WTC11 (cell line): ENCODE data around the gene HMGXB3. TPM values are rescaled to one million over a fixed set of nuclear protein-coding genes. Genes with fewer than 3 reads are reported as not detected.

Source experiments
- ATAC-seq: fragments of 200-7000 bp; cut with Tn5 transposase; 2 replicates; pipeline ENCODE4 v1.10.0; 2021; ENCODE audit warnings: mild to moderate bottlenecking, moderate library complexity
- CTCF ChIA-PET: fragments of 300-600 bp; sonication (Branson Sonifier 250); formaldehyde crosslinking; loops from one replicate; lab custom pipeline; 2021; ENCODE audit warnings: antibody characterized with exemption; lab: Charles Lee
- POLR2A ChIA-PET: fragments of 350-600 bp; sonication (Branson Sonifier 250); formaldehyde crosslinking; loops from one replicate; lab custom pipeline; 2021; ENCODE audit warnings: antibody characterized with exemption; lab: Charles Lee
- DNase-seq: peaks from one replicate; pipeline ENCODE4 v3.0.0; 2021; ENCODE audit warnings: low spot score
- H3K27ac Mint-ChIP-seq: 2 replicates; pipeline ENCODE4 v1.8.0; 2021; ENCODE audit warnings: mixed read lengths
- H3K27me3 Mint-ChIP-seq: 2 replicates; pipeline ENCODE4 v1.8.0; 2021; ENCODE audit warnings: low read depth, mild to moderate bottlenecking, moderate library complexity, mixed read lengths
- H3K36me3 Mint-ChIP-seq: 2 replicates; pipeline ENCODE4 v1.8.0; 2021; ENCODE audit warnings: mixed read lengths
- H3K4me1 Mint-ChIP-seq: 2 replicates; pipeline ENCODE4 v1.8.0; 2022; ENCODE audit warnings: mixed read lengths
- H3K4me3 Mint-ChIP-seq: 2 replicates; pipeline ENCODE4 v1.8.0; 2021; ENCODE audit warnings: mild to moderate bottlenecking, moderate library complexity, mixed read lengths
- H3K9me3 Mint-ChIP-seq: 2 replicates; pipeline ENCODE4 v1.8.0; 2021; ENCODE audit warnings: mixed read lengths
- CBFB ChIP-seq: sonication (generic); formaldehyde crosslinking; IDR thresholded peaks from 2 replicates; pipeline ENCODE4 v1.8.1; 2022; ENCODE audit warnings: mild to moderate bottlenecking, low read depth, missing genetic modification reagents
- ELF4 ChIP-seq: sonication (generic); formaldehyde crosslinking; IDR thresholded peaks from 2 replicates; pipeline ENCODE4 v1.8.1; 2022; ENCODE audit warnings: low read depth, mild to moderate bottlenecking, moderate library complexity, missing genetic modification reagents
- FOXP1 ChIP-seq: sonication (generic); formaldehyde crosslinking; IDR thresholded peaks from 2 replicates; pipeline ENCODE4 v1.8.0; 2022; ENCODE audit warnings: missing genetic modification reagents, mild to moderate bottlenecking, moderate library complexity, borderline replicate concordance
- GTF2I ChIP-seq: fragments of 250-450 bp; sonication (Bioruptor Pico); conservative IDR thresholded peaks from 2 replicates; pipeline ENCODE4 v1.4.0; 2021; ENCODE audit warnings: mild to moderate bottlenecking
- HMGA2 ChIP-seq: fragments of 250-450 bp; sonication (Bioruptor Pico); IDR thresholded peaks from 2 replicates; pipeline ENCODE4 v1.4.0; 2021; ENCODE audit warnings: mild to moderate bottlenecking, moderate library complexity
- JAZF1 ChIP-seq: fragments of 250-450 bp; sonication (Bioruptor Pico); IDR thresholded peaks from 2 replicates; pipeline ENCODE4 v1.9.0; 2021; ENCODE audit warnings: moderate library complexity, mild to moderate bottlenecking, inconsistent platforms
- NFATC4 ChIP-seq: fragments of 250-450 bp; sonication (Bioruptor Pico); IDR thresholded peaks from 2 replicates; pipeline ENCODE4 v1.9.0; 2021; ENCODE audit warnings: mild to moderate bottlenecking
- NFYB ChIP-seq: sonication (generic); formaldehyde crosslinking; conservative IDR thresholded peaks from 2 replicates; pipeline ENCODE4 v1.8.0; 2022; ENCODE audit warnings: low read depth, missing genetic modification reagents
- SMAD3 ChIP-seq: sonication (generic); formaldehyde crosslinking; IDR thresholded peaks from 2 replicates; pipeline ENCODE4 v1.8.0; 2022; ENCODE audit warnings: missing genetic modification reagents, mild to moderate bottlenecking, borderline replicate concordance
- SMAD4 ChIP-seq: sonication (generic); formaldehyde crosslinking; IDR thresholded peaks from 2 replicates; pipeline ENCODE4 v1.8.0; 2022; ENCODE audit warnings: mild to moderate bottlenecking, missing genetic modification reagents
- SOX15 ChIP-seq: fragments of 250-450 bp; sonication (Bioruptor Pico); IDR thresholded peaks from 2 replicates; pipeline ENCODE4 v1.9.0; 2021; ENCODE audit warnings: mild to moderate bottlenecking
- ZNF121 ChIP-seq: sonication (generic); formaldehyde crosslinking; IDR thresholded peaks from 2 replicates; pipeline ENCODE4 v1.8.0; 2023; ENCODE audit warnings: missing genetic modification reagents
- ZNF317 ChIP-seq: sonication (generic); formaldehyde crosslinking; IDR thresholded peaks from 2 replicates; pipeline ENCODE4 v1.8.1; 2023; ENCODE audit warnings: low read depth, mild to moderate bottlenecking, moderate library complexity, missing genetic modification reagents, borderline replicate concordance
- ZNF671 ChIP-seq: fragments of 250-450 bp; sonication (Bioruptor Pico); IDR thresholded peaks from 2 replicates; pipeline ENCODE4 v1.8.0; 2021; ENCODE audit warnings: mild to moderate bottlenecking
- total RNA-seq: library from RNA; stranded (reverse); gene quantifications from 3 replicates; pipeline ENCODE4 v1.2.3, GENCODE V29; 2021
- TF ChIP-seq, protein P1 (sequence below): sonication (generic); formaldehyde crosslinking; IDR thresholded peaks from 2 replicates; pipeline ENCODE4 v1.8.0; 2022; ENCODE audit warnings: missing genetic modification reagents
- TF ChIP-seq, protein P2 (sequence below): sonication (generic); formaldehyde crosslinking; conservative IDR thresholded peaks from 2 replicates; pipeline ENCODE4 v1.8.1; 2022; ENCODE audit warnings: mild to moderate bottlenecking, missing genetic modification reagents
- TF ChIP-seq, protein P3 (sequence below): fragments of 250-450 bp; sonication (Bioruptor Pico); IDR thresholded peaks from 2 replicates; pipeline ENCODE4 v1.9.0; 2021; ENCODE audit warnings: moderate library complexity, mild to moderate bottlenecking, inconsistent platforms, borderline replicate concordance
- TF ChIP-seq, protein P4 (sequence below): fragments of 250-450 bp; sonication (Bioruptor Pico); IDR thresholded peaks from 2 replicates; pipeline ENCODE4 v1.9.0; 2021; ENCODE audit warnings: mild to moderate bottlenecking
- TF ChIP-seq, protein P5 (sequence below): sonication (generic); formaldehyde crosslinking; IDR thresholded peaks from 2 replicates; pipeline ENCODE4 v1.8.1; 2023; ENCODE audit warnings: mild to moderate bottlenecking, missing genetic modification reagents, borderline replicate concordance
- TF ChIP-seq, protein P6 (sequence below): sonication (generic); formaldehyde crosslinking; IDR thresholded peaks from 2 replicates; pipeline ENCODE4 v1.8.1; 2023; ENCODE audit warnings: mild to moderate bottlenecking, missing genetic modification reagents
- TF ChIP-seq, protein P7 (sequence below): fragments of 200-600 bp; IDR thresholded peaks from 2 replicates; pipeline ENCODE4 v1.8.0; 2022; ENCODE audit warnings: antibody characterized with exemption
- TF ChIP-seq, protein P8 (sequence below): sonication (generic); formaldehyde crosslinking; IDR thresholded peaks from 2 replicates; pipeline ENCODE4 v1.8.0; 2022; ENCODE audit warnings: mild to moderate bottlenecking, missing genetic modification reagents

The HMGXB3 gene
- total RNA-seq, 1 experiment from 2014 or later, result 31.6 TPM

DNA sequence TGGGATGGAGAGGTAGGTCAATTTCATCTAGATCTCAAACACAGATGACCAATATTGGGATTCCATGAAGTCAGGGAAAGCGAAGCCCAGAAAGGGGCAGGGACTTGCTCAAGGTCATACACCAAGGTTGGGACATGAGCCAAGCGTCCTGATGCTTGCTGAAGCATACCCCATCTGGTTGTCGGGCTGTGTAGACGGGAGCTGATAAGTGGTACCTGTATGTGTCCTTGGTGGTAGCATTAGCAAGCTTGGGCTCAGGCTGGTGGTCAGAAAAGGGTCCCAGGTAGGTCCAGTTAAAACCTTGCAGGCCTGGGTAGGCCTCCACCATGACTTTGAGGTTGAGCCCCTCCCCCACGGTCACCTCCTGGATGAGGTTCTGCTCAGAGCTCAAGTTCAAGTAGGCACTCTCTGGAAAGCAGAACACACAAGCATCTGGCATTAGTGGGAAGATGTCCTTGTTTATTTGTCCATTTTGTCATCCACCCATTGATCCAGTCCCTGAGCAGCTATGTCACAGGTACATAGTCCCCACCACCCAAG, 72.6 kb downstream of the HMGXB3 start:
- ChIA-PET CTCF (no interaction called here), POLR2A (no interaction called here)
- ATAC-seq (no peak), DNase-seq (no peak)
- no peak overlapping the region for H3K4me3 Mint-ChIP-seq
- no peaks in the 10 kb centered on the region for H3K9me3 Mint-ChIP-seq
- H3K27ac Mint-ChIP-seq, result no peak overlapping the region
- H3K36me3 Mint-ChIP-seq, result no peaks in the 10 kb centered on the region
- no peaks in the 10 kb centered on the region for H3K4me1 Mint-ChIP-seq
- no peaks in the 10 kb centered on the region for H3K27me3 Mint-ChIP-seq
- no peak for TF ChIP-seq CBFB (CRISPR knock-in tag)
- no peak for TF ChIP-seq NFATC4 (CRISPR knock-in tag)
- no peak for TF ChIP-seq GTF2I (CRISPR knock-in tag)
- TF ChIP-seq, protein P1, sequence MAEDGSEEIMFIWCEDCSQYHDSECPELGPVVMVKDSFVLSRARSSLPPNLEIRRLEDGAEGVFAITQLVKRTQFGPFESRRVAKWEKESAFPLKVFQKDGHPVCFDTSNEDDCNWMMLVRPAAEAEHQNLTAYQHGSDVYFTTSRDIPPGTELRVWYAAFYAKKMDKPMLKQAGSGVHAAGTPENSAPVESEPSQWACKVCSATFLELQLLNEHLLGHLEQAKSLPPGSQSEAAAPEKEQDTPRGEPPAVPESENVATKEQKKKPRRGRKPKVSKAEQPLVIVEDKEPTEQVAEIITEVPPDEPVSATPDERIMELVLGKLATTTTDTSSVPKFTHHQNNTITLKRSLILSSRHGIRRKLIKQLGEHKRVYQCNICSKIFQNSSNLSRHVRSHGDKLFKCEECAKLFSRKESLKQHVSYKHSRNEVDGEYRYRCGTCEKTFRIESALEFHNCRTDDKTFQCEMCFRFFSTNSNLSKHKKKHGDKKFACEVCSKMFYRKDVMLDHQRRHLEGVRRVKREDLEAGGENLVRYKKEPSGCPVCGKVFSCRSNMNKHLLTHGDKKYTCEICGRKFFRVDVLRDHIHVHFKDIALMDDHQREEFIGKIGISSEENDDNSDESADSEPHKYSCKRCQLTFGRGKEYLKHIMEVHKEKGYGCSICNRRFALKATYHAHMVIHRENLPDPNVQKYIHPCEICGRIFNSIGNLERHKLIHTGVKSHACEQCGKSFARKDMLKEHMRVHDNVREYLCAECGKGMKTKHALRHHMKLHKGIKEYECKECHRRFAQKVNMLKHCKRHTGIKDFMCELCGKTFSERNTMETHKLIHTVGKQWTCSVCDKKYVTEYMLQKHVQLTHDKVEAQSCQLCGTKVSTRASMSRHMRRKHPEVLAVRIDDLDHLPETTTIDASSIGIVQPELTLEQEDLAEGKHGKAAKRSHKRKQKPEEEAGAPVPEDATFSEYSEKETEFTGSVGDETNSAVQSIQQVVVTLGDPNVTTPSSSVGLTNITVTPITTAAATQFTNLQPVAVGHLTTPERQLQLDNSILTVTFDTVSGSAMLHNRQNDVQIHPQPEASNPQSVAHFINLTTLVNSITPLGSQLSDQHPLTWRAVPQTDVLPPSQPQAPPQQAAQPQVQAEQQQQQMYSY (CRISPR knock-in tag), result no peak
- TF ChIP-seq SMAD3 (CRISPR knock-in tag), result no peak

DNA sequence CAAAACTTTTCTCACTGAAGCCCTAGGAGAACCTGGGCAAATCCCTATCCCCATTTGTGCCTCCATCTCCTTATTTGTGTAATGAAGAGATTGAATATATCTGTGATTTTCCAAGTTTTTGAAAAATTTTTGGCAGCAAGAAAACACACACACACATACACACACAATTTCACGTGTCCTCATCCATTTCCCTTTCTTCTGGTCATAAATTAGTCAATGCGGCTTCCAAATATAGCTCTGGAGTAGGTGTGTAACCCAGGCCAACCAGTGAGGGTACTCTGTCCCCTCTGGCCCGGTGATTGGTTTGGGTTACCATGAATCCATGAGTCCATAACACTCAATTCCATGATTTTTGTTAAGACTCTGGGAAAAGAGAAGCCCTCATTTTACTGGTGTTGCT, 73.1 kb downstream of the HMGXB3 start:
- Mint-ChIP-seq H3K36me3 (no peaks in the 10 kb centered on the region), H3K4me3 (no peak overlapping the region), H3K27ac (no peak overlapping the region), H3K27me3 (no peaks in the 10 kb centered on the region), H3K9me3 (no peaks in the 10 kb centered on the region), H3K4me1 (no peaks in the 10 kb centered on the region)
- POLR2A ChIA-PET, result no interaction called here
- CTCF ChIA-PET, result no interaction called here
- DNase-seq (no peak), ATAC-seq (no peak)
- TF ChIP-seq, protein P2, sequence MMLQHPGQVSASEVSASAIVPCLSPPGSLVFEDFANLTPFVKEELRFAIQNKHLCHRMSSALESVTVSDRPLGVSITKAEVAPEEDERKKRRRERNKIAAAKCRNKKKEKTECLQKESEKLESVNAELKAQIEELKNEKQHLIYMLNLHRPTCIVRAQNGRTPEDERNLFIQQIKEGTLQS (CRISPR knock-in tag), result no peak
- TF ChIP-seq, protein P3, sequence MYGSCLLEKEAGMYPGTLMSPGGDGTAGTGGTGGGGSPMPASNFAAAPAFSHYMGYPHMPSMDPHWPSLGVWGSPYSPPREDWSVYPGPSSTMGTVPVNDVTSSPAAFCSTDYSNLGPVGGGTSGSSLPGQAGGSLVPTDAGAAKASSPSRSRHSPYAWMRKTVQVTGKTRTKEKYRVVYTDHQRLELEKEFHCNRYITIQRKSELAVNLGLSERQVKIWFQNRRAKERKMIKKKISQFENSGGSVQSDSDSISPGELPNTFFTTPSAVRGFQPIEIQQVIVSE (CRISPR knock-in tag), result no peak
- TF ChIP-seq ELF4 (no peak), NFYB (CRISPR knock-in tag) (no peak), JAZF1 (CRISPR knock-in tag) (no peak), FOXP1 (CRISPR knock-in tag) (no peak), SOX15 (CRISPR knock-in tag) (no peak), HMGA2 (CRISPR knock-in tag) (no peak), ZNF121 (CRISPR knock-in tag) (no peak), ZNF671 (CRISPR knock-in tag) (no peak), ZNF317 (CRISPR knock-in tag) (no peak), SMAD4 (CRISPR knock-in tag) (no peak)
- TF ChIP-seq, protein P4, sequence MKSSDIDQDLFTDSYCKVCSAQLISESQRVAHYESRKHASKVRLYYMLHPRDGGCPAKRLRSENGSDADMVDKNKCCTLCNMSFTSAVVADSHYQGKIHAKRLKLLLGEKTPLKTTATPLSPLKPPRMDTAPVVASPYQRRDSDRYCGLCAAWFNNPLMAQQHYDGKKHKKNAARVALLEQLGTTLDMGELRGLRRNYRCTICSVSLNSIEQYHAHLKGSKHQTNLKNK (CRISPR knock-in tag), result no peak
- TF ChIP-seq, protein P5, sequence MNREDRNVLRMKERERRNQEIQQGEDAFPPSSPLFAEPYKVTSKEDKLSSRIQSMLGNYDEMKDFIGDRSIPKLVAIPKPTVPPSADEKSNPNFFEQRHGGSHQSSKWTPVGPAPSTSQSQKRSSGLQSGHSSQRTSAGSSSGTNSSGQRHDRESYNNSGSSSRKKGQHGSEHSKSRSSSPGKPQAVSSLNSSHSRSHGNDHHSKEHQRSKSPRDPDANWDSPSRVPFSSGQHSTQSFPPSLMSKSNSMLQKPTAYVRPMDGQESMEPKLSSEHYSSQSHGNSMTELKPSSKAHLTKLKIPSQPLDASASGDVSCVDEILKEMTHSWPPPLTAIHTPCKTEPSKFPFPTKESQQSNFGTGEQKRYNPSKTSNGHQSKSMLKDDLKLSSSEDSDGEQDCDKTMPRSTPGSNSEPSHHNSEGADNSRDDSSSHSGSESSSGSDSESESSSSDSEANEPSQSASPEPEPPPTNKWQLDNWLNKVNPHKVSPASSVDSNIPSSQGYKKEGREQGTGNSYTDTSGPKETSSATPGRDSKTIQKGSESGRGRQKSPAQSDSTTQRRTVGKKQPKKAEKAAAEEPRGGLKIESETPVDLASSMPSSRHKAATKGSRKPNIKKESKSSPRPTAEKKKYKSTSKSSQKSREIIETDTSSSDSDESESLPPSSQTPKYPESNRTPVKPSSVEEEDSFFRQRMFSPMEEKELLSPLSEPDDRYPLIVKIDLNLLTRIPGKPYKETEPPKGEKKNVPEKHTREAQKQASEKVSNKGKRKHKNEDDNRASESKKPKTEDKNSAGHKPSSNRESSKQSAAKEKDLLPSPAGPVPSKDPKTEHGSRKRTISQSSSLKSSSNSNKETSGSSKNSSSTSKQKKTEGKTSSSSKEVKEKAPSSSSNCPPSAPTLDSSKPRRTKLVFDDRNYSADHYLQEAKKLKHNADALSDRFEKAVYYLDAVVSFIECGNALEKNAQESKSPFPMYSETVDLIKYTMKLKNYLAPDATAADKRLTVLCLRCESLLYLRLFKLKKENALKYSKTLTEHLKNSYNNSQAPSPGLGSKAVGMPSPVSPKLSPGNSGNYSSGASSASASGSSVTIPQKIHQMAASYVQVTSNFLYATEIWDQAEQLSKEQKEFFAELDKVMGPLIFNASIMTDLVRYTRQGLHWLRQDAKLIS, result no peak
- TF ChIP-seq, protein P6, sequence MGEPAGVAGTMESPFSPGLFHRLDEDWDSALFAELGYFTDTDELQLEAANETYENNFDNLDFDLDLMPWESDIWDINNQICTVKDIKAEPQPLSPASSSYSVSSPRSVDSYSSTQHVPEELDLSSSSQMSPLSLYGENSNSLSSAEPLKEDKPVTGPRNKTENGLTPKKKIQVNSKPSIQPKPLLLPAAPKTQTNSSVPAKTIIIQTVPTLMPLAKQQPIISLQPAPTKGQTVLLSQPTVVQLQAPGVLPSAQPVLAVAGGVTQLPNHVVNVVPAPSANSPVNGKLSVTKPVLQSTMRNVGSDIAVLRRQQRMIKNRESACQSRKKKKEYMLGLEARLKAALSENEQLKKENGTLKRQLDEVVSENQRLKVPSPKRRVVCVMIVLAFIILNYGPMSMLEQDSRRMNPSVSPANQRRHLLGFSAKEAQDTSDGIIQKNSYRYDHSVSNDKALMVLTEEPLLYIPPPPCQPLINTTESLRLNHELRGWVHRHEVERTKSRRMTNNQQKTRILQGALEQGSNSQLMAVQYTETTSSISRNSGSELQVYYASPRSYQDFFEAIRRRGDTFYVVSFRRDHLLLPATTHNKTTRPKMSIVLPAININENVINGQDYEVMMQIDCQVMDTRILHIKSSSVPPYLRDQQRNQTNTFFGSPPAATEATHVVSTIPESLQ (CRISPR knock-in tag), result no peak
- TF ChIP-seq, protein P7, sequence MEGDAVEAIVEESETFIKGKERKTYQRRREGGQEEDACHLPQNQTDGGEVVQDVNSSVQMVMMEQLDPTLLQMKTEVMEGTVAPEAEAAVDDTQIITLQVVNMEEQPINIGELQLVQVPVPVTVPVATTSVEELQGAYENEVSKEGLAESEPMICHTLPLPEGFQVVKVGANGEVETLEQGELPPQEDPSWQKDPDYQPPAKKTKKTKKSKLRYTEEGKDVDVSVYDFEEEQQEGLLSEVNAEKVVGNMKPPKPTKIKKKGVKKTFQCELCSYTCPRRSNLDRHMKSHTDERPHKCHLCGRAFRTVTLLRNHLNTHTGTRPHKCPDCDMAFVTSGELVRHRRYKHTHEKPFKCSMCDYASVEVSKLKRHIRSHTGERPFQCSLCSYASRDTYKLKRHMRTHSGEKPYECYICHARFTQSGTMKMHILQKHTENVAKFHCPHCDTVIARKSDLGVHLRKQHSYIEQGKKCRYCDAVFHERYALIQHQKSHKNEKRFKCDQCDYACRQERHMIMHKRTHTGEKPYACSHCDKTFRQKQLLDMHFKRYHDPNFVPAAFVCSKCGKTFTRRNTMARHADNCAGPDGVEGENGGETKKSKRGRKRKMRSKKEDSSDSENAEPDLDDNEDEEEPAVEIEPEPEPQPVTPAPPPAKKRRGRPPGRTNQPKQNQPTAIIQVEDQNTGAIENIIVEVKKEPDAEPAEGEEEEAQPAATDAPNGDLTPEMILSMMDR, result no peak
- TF ChIP-seq, protein P8, sequence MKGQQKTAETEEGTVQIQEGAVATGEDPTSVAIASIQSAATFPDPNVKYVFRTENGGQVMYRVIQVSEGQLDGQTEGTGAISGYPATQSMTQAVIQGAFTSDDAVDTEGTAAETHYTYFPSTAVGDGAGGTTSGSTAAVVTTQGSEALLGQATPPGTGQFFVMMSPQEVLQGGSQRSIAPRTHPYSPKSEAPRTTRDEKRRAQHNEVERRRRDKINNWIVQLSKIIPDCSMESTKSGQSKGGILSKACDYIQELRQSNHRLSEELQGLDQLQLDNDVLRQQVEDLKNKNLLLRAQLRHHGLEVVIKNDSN (CRISPR knock-in tag), result no peak
